IPS-15b (cell line): Measurements from ENCODE around the gene VGLL3.

Source experiments
- H3K27me3 ChIP-seq: one replicate; pipeline ENCODE4 v1.6.1; 2013; ENCODE audit warnings: low read length; ENCODE audit not compliant: control insufficient read depth, insufficient read depth
- H3K36me3 ChIP-seq: one replicate; pipeline ENCODE4 v1.6.1; 2013; ENCODE audit warnings: low read length; ENCODE audit not compliant: control insufficient read depth, insufficient read depth
- H3K4me1 ChIP-seq: one replicate; pipeline ENCODE4 v1.6.1; 2013; ENCODE audit warnings: mild to moderate bottlenecking, low read length; ENCODE audit not compliant: control insufficient read depth, insufficient read depth
- H3K4me3 ChIP-seq: one replicate; pipeline ENCODE4 v1.5.1; 2013; ENCODE audit warnings: low read depth, low read length
- H3K9ac ChIP-seq: one replicate; pipeline ENCODE4 v1.6.1; 2013; ENCODE audit warnings: low read depth, mild to moderate bottlenecking, low read length
- H3K9me3 ChIP-seq: one replicate; pipeline ENCODE4 v1.6.1; 2013; ENCODE audit warnings: mild to moderate bottlenecking, low read length; ENCODE audit not compliant: control insufficient read depth, insufficient read depth

Gene VGLL3

GRCh38 chr3:86968244-86968932, 22.6 kb downstream of the VGLL3 start:
- no peaks in the 10 kb centered on the region for H3K27me3 ChIP-seq
- no peaks in the 10 kb centered on the region for H3K4me1 ChIP-seq
- H3K36me3 ChIP-seq = no peaks in the 10 kb centered on the region
- H3K4me3 ChIP-seq = no peak overlapping the region
- H3K9ac ChIP-seq = no peak overlapping the region
- no peaks in the 10 kb centered on the region for H3K9me3 ChIP-seq

- H3K9ac ChIP-seq = no peak overlapping the region
- no peaks in the 10 kb centered on the region for H3K36me3 ChIP-seq
- no peaks in the 10 kb centered on the region for H3K27me3 ChIP-seq
- no peaks in the 10 kb centered on the region for H3K4me1 ChIP-seq
- H3K9me3 ChIP-seq = no peaks in the 10 kb centered on the region
- no peak overlapping the region for H3K4me3 ChIP-seq
These were observed 23.9 kb downstream of the VGLL3 start for GRCh38 chr3:86967062-86967461.

DNA sequence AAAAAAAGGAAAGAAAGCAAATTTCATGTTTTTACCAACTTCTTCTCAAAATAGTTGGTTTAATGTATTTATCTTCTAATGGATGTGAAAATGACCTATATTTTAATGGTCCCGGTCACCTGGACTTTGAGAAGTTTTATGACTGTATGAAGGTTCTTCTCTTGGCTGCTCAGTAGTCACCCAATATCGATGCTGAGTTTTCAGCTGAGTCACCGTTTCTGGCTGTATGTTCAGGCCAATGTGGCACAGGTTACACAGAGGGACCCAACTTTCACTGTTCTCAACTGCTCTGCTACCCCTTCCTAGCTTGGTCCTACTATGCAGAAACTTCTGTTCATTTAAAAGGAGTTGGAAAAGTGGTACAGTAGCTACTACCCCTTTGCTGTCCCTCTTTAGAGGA, 25.8 kb downstream of the VGLL3 start:
- H3K9me3 ChIP-seq = no peaks in the 10 kb centered on the region
- no peaks in the 10 kb centered on the region for H3K36me3 ChIP-seq
- no peak overlapping the region for H3K9ac ChIP-seq
- H3K27me3 ChIP-seq = no peaks in the 10 kb centered on the region
- H3K4me1 ChIP-seq = no peaks in the 10 kb centered on the region
- H3K4me3 ChIP-seq = no peak overlapping the region

DNA sequence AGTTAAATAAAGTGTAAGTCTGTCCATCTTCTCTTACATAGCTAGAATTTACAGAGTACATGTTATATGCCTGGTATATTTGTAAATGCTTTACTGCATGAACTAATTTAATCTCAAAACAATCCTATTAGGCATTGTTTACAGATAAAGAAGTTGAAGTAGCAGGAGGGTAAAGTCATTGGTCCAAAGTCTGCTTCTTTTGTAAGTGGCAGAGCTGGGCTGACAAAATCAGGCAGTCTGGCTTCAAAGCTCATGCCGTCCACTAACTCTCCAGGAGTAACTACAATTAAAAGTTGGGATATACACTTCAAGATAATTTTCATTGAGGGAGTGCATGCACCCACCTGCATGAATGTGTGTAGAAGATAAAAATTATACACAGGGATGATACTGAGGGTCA, 27.3 kb downstream of the VGLL3 start:
- no peak overlapping the region for H3K4me3 ChIP-seq
- no peaks in the 10 kb centered on the region for H3K27me3 ChIP-seq
- H3K9me3 ChIP-seq = no peaks in the 10 kb centered on the region
- no peak overlapping the region for H3K9ac ChIP-seq
- no peaks in the 10 kb centered on the region for H3K4me1 ChIP-seq
- no peaks in the 10 kb centered on the region for H3K36me3 ChIP-seq

GRCh38 chr3:86961297-86961696, 29.7 kb downstream of the VGLL3 start:
- Histone ChIP-seq H3K27me3 (no peaks in the 10 kb centered on the region), H3K36me3 (no peaks in the 10 kb centered on the region), H3K9ac (no peak overlapping the region), H3K4me3 (no peak overlapping the region), H3K4me1 (peaks cover 3% of the 10 kb centered on the region), H3K9me3 (no peaks in the 10 kb centered on the region)

DNA sequence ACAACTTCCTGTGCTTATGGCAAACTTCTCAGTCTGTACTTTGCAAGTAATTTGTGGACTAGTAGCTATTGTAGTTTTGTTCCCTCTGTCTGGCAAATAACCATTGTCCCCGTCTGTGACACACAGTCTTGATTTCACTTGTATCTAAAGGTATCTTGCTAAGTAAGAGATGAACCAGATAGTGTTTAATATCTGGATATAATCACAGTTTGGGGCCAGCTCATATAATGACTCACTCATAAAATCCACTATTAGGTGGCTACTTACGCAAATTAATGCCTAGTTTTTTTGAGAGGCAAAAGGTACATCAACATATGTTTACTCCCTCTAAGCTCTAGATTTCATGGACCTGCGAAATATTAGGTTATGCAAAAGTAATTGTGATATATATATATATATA, 30.4 kb downstream of the VGLL3 start:
- peaks cover 3% of the 10 kb centered on the region for H3K4me1 ChIP-seq
- no peaks in the 10 kb centered on the region for H3K9me3 ChIP-seq
- H3K4me3 ChIP-seq = no peak overlapping the region
- no peak overlapping the region for H3K9ac ChIP-seq
- no peaks in the 10 kb centered on the region for H3K27me3 ChIP-seq
- no peaks in the 10 kb centered on the region for H3K36me3 ChIP-seq

DNA sequence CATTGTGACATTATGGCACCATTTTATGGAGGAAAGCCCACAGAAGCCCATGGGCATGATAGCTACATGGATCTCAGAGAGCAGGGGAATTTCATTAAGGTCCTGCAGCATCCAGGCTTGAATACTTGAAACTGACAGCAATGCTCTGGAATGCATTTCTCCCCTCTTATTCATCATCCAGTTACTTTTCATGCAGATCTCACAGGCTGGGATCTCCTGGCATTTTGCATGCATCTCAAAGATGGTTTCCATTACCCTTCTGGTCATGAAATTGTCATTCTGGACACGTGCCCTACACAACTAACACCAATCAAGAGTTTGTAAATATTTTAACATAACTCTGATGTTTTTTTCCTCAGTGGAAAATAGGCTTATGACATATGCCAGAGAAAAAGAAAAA, 32.4 kb downstream of the VGLL3 start:
- no peaks in the 10 kb centered on the region for H3K9me3 ChIP-seq
- no peaks in the 10 kb centered on the region for H3K27me3 ChIP-seq
- H3K9ac ChIP-seq = no peak overlapping the region
- no peaks in the 10 kb centered on the region for H3K36me3 ChIP-seq
- peaks cover 3% of the 10 kb centered on the region for H3K4me1 ChIP-seq
- H3K4me3 ChIP-seq = no peak overlapping the region

- H3K9ac ChIP-seq = no peak overlapping the region
- H3K4me3 ChIP-seq = no peak overlapping the region
- no peaks in the 10 kb centered on the region for H3K36me3 ChIP-seq
- H3K4me1 ChIP-seq = peaks cover 3% of the 10 kb centered on the region
- no peaks in the 10 kb centered on the region for H3K27me3 ChIP-seq
- no peaks in the 10 kb centered on the region for H3K9me3 ChIP-seq
These were observed 36.2 kb downstream of the VGLL3 start for GRCh38 chr3:86954747-86955146.

- H3K4me3 ChIP-seq = no peak overlapping the region
- no peaks in the 10 kb centered on the region for H3K27me3 ChIP-seq
- peaks cover 3% of the 10 kb centered on the region for H3K4me1 ChIP-seq
- no peaks in the 10 kb centered on the region for H3K9me3 ChIP-seq
- H3K36me3 ChIP-seq = no peaks in the 10 kb centered on the region
- no peak overlapping the region for H3K9ac ChIP-seq
These were observed 36.7 kb downstream of the VGLL3 start for GRCh38 chr3:86954226-86954625.

DNA sequence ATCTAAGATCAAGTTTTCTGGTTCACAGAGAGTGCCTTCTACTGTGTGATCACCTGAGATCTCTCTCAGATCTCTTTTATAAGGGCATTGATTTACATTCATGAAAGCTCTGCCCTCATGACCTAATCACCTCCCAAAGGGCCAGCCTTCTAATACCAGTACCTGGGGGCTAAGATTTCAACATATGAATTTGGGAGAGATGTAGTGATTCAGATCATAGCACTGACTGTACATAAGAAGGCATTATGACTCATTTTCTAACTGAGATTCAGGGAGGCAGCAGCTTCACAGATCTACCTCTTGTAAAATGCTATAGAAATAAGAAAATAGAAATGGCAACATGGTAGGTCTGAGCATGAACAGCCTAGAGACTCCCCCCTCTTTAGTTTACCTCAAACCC, 39.6 kb downstream of the VGLL3 start:
- no peaks in the 10 kb centered on the region for H3K27me3 ChIP-seq
- H3K9me3 ChIP-seq = no peaks in the 10 kb centered on the region
- no peaks in the 10 kb centered on the region for H3K36me3 ChIP-seq
- H3K9ac ChIP-seq = no peak overlapping the region
- H3K4me1 ChIP-seq = peaks cover 8% of the 10 kb centered on the region
- no peak overlapping the region for H3K4me3 ChIP-seq

GRCh38 chr3:86950717-86951116, 40.2 kb downstream of the VGLL3 start:
- Histone ChIP-seq H3K9me3 (no peaks in the 10 kb centered on the region), H3K4me3 (no peak overlapping the region), H3K9ac (no peak overlapping the region), H3K36me3 (no peaks in the 10 kb centered on the region), H3K4me1 (peaks cover 8% of the 10 kb centered on the region), H3K27me3 (no peaks in the 10 kb centered on the region)

DNA sequence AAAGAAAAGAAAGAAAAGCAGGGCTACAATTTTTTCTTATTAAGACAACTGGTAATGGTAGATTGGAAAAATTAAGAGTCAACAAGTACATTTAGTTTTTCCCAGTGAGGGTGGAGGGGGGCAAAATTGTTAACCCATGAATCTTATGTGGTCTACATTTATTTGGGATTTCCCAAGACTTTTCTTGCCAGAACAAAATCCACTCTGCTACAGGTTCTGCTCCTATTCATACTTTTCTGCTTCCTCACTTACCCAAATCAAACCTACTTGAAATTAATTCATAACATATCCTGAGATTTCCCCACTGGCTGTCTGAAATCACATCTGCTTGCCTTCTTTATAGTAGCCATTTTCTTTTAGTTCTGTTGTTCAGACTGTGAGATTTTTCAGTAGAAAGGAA, 41.1 kb downstream of the VGLL3 start:
- no peaks in the 10 kb centered on the region for H3K9me3 ChIP-seq
- no peaks in the 10 kb centered on the region for H3K27me3 ChIP-seq
- H3K36me3 ChIP-seq = no peaks in the 10 kb centered on the region
- H3K4me1 ChIP-seq = peaks cover 8% of the 10 kb centered on the region
- H3K4me3 ChIP-seq = no peak overlapping the region
- no peak overlapping the region for H3K9ac ChIP-seq
